ENCODE data around the gene FBXL17.

Gene FBXL17

DNA sequence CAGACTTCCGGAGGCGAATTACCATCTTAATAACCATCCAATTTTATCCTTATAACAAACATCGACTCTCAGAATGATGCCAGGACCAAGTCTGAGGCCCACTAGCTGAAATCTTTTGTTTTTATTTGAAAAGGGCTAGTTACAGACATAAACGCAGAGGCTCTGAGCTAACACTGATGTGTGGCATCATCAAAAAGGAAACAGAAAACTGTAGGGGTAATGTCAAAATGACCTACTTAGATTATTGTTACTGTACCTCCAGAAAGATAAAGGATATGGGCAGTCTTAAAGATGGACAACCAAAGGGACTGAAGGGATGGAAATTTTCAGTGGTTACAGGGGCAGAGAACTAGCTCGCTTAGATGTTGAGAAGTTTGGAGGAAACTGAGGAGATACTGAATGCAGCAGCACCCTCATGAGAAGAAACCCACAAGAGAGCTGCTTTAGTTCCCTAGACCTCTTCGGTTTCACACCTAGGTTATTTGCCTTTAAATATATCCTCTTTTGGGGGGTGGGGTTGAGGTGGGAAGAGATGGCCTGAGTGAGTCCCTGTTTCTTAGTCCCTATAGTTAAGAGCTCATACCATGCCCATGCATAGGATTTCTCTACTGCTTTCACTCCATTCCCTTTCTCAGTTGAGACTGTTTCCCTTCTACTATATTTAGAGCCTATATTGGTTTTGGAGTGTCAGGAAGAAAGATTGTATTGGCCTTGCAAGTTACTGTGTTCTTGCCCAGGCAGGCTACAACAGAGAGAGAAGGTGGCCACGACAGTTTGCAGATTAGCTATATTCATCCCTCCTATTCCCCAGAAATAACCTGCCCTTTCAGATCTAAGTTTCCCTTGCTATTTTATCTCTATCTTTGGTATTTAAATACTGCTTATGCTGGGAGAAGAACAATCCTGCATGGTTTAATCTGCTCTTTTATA lies 390.8 kb downstream of the FBXL17 start:
- no peak for DNase-seq (ENCODE audit: low spot score)

DNA sequence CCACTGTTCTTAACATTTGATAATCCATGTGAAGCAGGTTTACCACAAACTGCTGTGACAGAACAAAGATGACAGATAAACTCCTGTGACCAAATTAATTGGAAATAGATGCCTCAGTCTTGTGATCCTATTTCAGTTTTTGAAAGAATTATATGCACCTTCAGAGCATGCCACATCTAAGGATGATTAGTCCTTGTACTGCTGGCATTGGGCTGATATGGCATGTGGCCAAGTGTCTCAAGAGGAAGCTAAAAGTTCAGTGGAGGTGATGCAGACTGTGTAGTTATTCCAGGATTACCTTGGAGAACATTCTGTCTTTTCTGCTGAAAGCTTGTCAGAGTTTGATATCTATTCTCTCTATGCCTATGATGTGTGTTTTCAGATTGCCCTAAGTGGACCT lies 396.8 kb downstream of the FBXL17 start:
- DNase-seq (ENCODE audit: low spot score): no peak

DNA sequence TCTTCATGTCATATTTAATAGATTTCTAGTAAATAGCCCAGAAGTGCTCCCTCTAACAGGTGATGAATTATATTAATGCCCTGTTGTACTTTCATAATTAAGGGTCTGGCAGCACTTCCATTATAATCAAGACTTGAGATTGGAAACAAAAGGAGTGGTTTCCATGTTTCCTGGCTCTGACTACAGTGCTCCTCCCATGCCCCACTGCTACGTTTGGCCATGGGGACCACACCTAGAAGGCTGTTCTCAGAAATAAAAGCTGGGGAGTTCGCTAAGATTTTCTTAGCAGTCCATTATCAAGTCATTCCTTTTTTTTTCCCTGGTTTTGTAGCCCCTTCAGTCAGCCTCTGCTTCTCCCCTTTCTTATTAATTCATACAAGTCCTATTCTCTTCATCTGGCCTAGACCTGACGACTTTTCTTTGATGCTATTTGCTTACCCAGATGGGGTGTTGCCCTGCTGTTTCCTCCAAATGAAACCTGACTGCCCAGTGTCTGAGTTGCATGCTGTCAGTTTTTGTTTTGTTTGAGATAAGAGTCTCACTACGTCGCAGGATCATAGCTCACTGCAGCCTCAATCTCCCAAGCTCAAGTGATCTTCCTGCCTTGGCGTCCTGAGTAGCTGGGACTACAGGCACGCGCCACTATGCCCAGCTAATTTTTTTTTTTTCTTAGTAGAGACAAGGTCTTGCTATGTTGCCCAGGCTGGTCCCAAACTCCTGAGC lies 399.0 kb downstream of the FBXL17 start:
- DNase-seq (ENCODE audit: low spot score): no peak

DNA sequence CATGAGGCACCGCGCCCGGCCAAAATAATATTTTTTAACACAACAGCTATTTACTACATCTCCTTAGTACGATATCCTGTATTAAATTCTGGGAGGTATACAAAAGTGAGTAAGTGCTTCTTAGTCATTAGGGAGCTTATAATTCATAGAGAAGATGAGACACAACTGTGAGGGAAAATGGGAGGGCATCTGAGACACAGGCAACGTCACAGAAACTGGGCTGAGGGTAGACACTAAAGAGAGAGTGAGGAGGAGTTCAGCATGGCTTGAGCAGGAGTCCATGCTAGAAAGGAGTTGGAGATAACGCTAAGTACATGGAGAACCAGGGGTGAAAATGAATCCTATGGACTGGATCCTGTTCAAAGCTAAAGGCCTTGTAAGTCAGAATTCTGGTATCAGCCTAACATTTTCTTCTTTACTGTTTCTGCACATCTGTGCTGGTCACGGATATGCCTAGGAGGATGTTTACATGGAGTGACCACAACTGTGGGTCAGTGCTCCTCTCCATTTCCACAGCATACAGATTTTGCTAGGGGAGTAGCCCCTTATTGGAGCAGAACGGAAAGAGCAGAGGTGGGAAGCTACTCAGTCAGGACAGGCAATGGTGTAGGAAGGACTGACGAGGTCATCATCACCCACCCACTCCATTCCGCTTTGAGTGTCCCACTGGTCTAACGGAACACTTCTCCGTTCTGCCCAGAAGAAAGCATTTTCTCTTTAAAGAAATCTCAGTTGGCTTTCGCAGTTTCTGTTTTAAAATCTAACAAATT lies 400.8 kb downstream of the FBXL17 start:
- DNase-seq (ENCODE audit: low spot score): no peak

DNA sequence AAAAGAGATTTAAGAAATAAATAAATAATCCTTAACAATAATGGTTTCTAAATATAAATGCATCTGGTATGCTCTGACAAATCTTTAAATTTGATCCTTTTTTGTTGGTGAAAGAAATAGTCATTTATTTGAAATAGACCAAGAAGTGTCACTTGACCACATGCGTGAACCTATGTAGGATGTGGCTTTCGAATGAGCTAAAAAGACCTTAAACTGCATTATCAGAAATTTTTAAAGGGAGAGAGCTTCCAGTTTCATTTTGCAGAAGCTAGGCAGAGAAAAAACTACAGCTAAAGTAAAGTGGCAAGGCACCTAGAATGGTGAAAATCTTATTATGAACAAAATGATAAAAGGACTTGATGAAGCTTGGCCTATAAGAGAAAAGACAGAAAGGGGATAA lies 402.0 kb downstream of the FBXL17 start:
- no peak for DNase-seq (ENCODE audit: low spot score)

DNA sequence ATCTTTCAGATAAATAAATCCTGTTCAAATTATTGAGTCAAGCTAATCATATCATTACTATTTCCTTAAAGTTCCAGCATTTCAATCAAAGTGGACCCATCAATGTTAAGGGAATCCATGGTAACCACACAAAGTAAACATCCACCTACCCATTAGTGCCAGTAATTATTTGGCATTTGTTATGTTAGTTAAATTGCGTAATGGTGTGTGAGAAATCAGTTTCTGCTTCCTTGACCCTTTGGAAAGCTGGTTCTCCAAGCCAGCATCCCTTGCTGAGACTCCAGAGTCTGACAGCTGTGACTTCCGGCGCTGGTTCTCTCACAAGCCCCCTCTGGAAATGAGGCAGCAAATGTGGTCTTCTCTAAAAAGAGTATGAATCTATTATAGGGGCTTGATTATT lies 402.6 kb downstream of the FBXL17 start:
- DNase-seq (ENCODE audit: low spot score): no peak

DNA sequence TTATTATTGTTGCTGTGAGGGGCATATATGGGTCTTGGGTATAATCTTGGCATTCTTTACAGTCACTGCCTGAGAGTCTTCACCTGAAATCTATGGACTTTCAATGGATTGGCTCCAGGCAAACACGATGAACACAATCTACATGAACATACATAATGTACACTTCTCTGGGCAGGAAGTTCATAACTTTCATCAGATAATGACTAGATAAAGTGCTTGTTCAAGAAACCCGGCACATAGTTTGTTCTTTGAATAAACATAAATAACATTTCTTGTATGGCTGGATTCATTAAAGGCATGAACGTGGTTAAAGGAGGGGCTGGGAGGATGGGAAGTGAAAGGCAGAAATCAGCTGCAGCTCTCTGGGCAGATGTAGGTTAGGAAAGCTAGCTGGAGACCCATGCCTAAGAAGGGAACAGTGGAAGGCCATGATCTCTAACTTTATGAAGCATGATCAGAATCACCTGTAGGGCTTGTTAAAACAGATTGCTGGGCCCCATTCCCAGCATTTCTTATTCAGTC lies 404.3 kb downstream of the FBXL17 start:
- no peak for DNase-seq (ENCODE audit: low spot score)

DNA sequence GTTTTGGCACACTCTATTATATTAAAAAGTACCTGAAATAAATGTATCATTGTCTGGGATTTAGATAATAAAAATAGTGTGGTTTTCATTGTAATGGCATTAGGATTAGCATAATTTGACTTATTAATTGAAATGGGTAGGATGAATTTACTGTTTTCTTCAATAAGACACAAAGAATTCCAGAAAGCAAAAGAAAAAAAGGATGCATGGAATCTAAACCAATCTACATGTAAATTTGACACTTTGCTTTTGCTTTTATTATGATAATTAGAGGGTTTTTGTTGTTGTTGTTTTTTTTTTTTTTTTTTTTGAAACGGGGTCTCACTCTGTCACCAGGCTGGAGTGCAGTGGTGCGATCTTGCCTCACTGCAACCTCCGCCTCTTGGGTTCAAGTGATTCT lies 406.3 kb downstream of the FBXL17 start:
- no peak for DNase-seq (ENCODE audit: low spot score)

DNA sequence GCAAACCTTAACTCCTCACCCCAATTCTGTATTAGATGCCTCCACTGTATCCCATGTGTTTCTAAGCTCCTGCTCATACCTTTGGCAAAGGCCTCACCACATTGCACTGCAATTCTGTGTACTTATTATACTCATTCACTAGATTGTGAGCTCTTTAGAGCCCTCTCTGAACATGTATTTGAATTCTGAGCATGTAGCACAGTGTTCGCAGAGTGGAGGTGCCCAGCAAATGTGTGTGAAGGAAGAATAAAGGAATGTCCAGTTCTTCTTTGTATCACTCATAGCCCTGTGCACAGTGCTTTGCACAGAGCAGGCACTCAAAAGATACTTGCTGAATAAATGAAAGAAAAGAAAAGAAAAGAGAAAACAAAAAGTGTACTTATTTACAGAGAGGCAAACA lies 410.1 kb downstream of the FBXL17 start:
- no peak for DNase-seq (ENCODE audit: low spot score)

DNA sequence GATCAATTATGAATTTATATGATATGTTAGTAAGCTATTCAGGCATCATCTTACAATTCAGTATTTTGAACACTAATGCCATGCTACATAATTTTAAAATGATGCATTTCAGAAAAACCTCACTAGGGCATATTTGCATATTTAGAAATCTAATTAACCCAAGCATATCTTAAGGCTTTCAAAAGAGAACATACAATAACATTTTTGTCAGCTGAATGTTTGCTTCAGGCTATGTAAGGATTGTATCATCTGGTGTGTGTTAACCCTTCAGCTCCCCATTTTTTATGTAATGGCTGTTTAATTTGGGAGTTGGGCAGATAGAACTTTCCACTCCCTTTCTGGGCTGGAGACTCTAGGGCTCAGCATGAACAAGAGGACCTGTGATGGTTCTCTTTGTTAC lies 412.1 kb downstream of the FBXL17 start:
- no peak for DNase-seq (ENCODE audit: low spot score)

DNA sequence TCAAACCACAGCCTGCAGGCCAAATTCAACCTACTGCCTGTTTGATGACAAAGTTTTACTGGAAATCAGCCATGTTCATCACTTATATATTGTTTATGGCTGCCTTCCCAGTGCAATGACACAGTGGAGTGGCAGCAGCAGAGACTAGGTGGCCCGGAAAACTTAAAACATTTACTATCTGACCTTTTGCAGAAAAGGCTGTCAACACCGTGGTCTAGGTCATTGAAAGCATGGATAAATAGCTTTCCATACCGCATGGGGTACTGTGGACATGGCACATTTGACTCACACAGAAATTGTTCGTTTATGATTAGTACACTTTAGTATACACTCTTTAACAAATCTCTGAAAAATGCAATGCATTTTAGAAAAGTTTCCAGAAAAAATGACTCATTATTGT lies 412.9 kb downstream of the FBXL17 start:
- DNase-seq (ENCODE audit: low spot score): no peak

DNA sequence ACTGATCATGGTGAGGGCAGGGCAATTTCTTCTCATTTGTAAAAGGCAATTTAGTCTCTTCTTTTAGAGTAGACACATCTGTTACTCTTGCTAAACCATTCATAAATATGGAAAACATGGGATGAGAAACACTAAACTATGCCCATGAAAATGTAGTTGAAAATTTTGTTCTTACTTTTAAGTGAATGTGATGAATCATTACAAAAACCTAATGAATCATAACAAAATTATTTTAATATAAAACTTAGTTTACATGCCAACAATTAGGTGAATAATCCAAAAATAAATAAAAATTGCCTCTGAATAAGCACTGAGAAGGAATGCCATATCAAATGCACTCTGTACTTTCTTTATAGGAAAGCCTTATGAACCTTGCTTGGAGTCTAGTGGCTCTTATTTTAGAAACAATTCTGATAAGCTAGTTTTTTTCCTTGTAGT lies 413.5 kb downstream of the FBXL17 start:
- DNase-seq (ENCODE audit: low spot score): no peak

DNA sequence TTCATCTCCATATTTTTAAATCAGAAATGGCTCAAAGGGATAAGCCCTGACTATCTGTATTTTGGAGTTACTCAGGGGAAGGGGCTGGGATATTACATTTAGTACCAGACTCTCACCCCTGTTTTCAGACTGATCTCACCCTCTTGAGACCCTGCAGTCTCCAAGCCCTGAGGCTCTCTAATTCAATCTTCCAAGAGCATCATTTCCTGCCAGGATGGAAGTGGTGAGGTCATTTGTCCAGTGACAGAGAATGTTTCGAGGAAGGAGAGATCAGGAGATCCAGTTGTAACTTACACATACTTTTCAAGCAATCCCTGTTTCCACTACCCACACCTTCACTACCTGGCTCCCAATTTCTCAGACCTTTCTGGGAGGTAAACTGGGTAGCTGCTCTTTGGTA lies 415.7 kb downstream of the FBXL17 start:
- no peak for DNase-seq (ENCODE audit: low spot score)

DNA sequence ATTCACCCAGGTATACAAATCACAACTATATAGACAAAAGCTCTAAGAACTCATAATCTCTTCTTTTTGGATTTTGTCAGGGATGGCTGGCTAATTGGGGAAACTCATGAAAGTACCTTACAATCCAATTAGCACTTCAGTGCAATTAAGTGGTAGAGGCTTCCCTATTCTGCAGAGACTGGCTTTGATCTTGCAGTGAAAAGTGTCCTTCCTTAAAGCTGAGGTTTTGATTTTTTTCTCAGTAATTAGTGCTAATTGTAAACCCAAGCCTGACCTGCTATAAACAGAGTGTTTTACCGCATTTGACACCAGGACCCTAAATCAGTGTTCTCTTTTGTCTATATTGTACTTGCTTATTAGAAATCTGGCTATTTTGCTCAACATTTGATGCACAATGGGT lies 417.2 kb downstream of the FBXL17 start:
- no peak for DNase-seq (ENCODE audit: low spot score)

DNA sequence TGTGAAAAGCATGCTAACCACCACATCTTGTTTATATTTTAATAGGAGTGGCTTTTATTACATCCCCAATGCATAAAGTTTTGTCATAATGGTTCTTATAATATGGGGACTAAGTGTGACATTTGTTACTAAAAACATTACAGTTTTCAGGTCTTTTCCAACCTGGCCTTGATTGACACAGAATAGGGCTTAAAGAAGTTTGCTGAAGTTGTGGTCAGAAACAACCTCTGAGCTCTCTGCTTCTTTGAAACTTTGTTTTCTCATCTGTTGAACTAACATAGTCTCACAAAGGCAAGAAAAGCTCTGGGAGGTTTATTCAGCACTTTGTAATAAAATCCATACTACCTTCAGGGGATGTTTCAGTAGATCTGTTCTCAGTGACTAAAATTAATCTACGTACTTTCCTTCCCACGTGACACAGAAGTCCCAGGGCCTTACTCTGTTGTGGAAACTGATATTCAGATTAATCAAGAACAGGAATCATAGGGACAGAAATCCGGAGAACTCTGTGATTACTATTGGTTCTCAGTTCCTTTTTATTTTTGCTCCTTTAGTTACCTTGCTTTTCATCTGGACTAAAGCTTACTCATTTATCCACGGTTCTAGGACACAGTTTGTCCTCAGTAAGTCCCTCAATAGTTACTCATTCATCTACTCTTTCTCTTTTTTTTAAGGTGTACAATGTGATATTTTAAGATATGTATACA lies 422.2 kb downstream of the FBXL17 start:
- no peak for DNase-seq (ENCODE audit: low spot score)

DNA sequence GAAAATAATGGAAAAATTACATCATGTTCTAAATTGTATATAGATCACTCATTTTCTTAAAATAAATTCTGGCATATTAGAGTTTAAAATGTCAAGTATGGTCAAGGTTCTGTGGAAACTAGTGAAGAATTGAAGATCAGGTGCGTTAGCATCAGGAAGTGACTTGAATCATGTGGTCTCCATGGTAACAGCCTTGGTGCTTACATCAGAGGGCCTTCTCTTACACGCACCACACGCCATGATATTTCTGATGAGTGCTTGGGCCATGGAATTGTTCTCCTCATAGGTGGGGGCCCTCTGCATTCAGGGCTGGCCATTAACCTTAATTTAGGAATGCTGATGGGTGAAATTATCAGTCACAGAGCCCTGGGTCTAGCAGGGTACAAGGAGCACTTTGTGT lies 423.0 kb downstream of the FBXL17 start:
- no peak for DNase-seq (ENCODE audit: low spot score)

DNA sequence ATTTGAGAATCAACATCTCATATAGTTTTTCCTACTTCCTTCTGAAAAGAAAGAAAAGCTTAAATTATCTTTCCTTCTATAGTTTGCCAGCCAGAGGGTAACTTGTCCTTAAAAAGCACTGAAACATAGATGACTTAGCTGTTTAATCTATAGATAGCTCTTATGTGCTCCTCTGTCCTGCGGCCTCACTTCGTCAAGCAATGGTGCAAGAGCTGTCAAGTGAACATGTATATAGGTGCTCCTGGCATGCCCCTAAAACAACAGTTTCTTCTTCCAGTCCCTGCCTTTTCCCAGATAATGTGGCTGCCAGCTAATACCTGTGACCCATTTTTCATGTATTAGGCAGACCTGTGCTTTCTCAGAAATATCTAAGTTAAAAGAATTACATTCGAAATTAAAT lies 423.5 kb downstream of the FBXL17 start:
- no peak for DNase-seq (ENCODE audit: low spot score)

DNA sequence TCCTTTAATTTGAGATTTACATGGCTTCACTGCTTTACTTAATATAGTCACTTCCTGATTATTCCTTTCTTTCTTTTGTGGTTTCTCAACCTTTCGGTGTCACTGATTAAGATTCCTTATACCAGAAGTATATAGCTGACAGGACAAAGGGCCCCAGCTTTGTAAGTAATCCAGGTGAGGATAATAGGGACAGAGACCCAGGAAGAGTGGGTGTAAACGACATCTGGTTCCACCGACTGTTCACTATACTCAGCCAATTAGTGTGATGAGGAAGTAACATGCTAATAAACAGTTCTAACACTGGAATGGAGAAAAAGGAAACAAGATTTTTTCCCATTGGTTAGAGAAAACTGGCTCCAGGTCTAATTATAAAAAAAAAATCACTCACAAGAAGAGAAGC lies 424.8 kb downstream of the FBXL17 start:
- no peak for DNase-seq (ENCODE audit: low spot score)

DNA sequence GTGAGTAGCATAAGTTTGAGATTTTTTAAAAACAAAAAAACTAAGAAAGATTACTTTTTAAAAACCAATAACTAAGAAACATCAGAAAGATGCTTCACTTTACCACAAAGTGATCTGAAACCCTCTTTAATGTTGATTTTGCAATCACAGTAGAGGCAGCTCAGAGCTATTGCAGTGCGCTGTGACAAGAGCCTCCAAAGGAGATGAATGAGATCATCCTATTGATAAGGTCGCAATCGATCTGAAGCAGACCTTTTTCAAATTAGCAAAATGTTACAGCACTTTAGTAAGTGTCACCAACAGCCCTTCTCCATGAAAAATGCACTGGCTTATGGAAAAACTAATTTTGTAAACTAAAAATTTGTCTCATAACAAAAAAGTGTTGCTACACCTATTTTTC lies 426.6 kb downstream of the FBXL17 start:
- DNase-seq (ENCODE audit: low spot score): no peak

DNA sequence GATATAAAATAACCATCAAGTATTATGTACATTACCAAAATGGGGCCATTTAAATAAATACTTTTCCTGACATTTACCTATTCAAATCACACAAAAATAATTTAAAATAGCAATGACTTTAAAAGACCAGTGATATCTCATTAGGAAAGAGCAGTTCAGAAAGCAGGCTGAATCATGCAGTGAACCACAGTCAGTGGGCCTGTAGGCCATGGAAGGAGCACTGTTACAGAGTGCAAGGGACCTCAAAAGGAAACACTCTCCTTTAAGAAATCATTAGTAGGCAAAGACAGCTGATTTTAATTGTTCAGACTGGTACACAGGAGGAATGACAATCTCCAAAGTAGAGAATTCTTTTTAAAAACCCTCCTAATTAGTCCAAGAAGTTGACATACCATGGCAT lies 427.6 kb downstream of the FBXL17 start:
- DNase-seq (ENCODE audit: low spot score): no peak

DNA sequence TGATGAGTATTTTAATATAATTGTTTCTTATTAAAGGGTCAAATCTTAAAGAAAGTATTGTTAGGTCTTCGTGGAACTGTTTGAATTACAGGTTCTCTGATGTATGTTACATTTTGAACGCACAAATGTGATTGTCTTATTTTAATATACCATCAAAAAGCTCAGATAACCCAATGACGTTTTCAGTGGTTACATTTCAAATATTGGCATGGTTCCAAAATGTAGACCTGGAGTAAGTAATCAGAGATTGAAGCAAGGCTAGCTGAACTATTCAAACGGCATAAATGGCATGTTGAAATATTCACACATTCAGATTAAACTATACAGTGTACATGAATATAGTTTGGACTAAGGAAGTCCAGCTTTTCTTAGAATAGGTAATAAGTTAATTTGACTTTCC lies 429.4 kb downstream of the FBXL17 start:
- DNase-seq (ENCODE audit: low spot score): no peak

DNA sequence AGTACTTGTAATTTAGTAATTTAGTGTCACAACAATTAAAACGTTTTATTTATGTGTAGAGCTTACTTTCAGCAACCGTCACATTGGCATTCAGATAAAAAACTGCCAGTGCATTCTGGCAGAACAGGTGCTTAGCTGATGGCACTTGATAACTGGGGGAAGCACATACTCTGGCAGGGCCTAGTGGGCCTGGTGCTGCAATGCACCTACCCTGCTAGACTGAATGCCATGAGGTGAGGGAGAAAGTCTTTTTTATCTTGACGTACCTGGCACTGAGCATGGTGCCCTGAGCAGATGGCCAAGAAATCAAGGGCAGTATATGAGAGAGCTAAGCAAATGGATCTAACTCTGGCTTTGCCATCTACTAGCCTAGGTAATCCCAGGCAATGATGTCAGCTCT lies 430.6 kb downstream of the FBXL17 start:
- DNase-seq (ENCODE audit: low spot score): no peak
